Muscle layer of colon (tissue), 2 donors: ENCODE measurements around the gene MACF1.

ENCODE experiments used
- H3K27ac ChIP-seq: one replicate; pipeline ENCODE4 v1.7.0; 2013; ENCODE audit warnings: low read depth, mild to moderate bottlenecking, low read length, moderate library complexity
- H3K27me3 ChIP-seq, 2 donors: one replicate each; pipeline ENCODE4 v1.7.0; 2013; ENCODE audit warnings: low read length in 2 of 2, mild to moderate bottlenecking in 2 of 2; ENCODE audit not compliant: insufficient read depth in 2 of 2, control insufficient read depth in 1 of 2
- H3K36me3 ChIP-seq: one replicate; pipeline ENCODE4 v1.7.0; 2013; ENCODE audit warnings: mild to moderate bottlenecking, low read length; ENCODE audit not compliant: insufficient read depth
- H3K4me1 ChIP-seq: one replicate; pipeline ENCODE4 v1.7.0; 2013; ENCODE audit warnings: mild to moderate bottlenecking, low read length; ENCODE audit not compliant: insufficient read depth
- H3K4me3 ChIP-seq, 2 donors: one replicate each; pipeline ENCODE4 v1.7.0; 2013; ENCODE audit warnings: low read length in 2 of 2, low read depth in 1 of 2, mild to moderate bottlenecking in 1 of 2, moderate library complexity in 1 of 2
- H3K9ac ChIP-seq: one replicate; pipeline ENCODE4 v1.7.0; 2013; ENCODE audit warnings: low read length
- H3K9me3 ChIP-seq: one replicate; pipeline ENCODE4 v1.7.0; 2013; ENCODE audit warnings: mild to moderate bottlenecking, low read length
- donor health status: abdominal sarcoma.
- donor health status: Adenocarcinoma of cecum.

The MACF1 gene

DNA sequence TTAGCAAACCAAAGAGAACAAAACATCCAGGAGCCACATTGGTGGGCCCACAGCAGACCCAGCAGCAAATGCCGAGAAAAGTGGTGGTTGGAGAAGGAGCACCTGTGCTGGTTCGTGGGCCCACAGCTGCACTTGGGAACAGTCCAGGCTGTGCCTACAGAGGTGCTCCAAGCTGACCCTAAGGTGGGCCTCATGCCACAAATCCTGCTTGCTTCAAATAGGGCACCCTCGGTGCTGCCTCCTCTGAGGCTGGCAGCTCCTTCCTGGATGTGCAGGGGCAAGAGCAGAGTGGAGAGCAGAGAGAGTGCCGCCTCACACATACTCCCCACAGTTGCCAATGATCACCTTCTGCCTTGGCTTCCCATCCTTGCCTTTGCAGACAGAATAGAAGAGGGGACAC, 327.0 kb downstream of the MACF1 start:
- Histone ChIP-seq H3K27me3 (no peaks in the 10 kb centered on the region), H3K9ac (no peak overlapping the region), H3K36me3 (peaks cover 14% of the 10 kb centered on the region), H3K4me3 (no peak overlapping the region), H3K9me3 (no peaks in the 10 kb centered on the region), H3K27ac (no peak overlapping the region), H3K4me1 (no peaks in the 10 kb centered on the region)

DNA sequence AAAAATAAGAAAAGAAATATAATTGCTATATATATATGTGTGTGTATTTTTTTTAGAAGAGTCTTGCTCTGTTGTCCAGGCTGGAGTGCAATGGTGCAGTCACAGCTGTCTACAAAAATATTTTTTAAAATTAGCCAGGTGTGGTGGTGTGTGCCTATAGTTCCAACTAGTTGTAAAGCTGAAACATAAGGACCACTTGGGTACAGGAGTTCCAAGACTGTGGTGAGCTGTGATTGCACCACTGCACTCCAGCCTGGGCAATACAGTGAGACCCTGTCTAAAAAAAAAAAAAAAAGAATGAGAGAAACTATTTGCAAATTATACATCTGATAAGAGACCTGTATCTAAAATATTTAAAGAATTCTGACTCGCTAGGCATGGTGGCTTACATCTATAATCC, 328.9 kb downstream of the MACF1 start:
- Histone ChIP-seq H3K4me3 (no peak overlapping the region), H3K4me1 (no peaks in the 10 kb centered on the region), H3K36me3 (peaks cover 7% of the 10 kb centered on the region)

More for the DNA sequence above, 328.9 kb downstream of the MACF1 start:
- Histone ChIP-seq H3K27ac (no peak overlapping the region), H3K27me3 (no peaks in the 10 kb centered on the region), H3K9me3 (no peaks in the 10 kb centered on the region), H3K9ac (no peak overlapping the region)
